ENCODE results near the gene GPR143. TPM values are rescaled to one million over a fixed set of nuclear protein-coding genes. Genes with fewer than 3 reads are reported as not detected.

GPR143 gene
- total and polyA plus RNA-seq, 12 donors: 0.06 to 0.58 (median 0.30) TPM; not detected in 9

DNA sequence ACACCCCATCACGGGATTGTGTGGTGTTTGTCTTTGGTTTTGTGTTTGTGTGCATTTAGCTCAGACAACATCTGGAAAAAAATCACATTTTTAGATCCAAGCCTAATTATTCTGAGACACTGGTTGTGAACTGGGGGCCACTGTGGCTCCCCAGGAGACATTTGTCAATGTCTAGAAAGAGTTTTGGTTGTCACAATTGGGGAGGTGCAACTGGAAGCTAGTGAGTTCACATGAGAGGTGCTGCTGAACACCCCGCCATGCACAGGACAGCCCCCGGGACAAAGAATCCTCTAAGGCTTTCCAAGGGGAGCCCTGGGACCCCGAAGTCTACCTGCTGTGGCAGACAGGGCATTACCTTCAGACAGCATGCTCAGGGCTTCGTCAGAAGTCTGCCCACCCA lies 26.5 kb downstream of the GPR143 start:
- Histone ChIP-seq H3K9me3 (no peaks in the 10 kb centered on the region), H3K27me3 (peaks cover 0 to 18% (median 0%) of the 10 kb centered on the region in 7 donors), H3K4me1 (no peaks in the 10 kb centered on the region), H3K27ac (no peak overlapping the region), H3K4me3 (no peak overlapping the region), H3K36me3 (no peaks in the 10 kb centered on the region)
- WGBS, 2 donors: 92 to 97% methylated on average over 5 of the region's 5 CpGs
- no peak for ATAC-seq
- TF ChIP-seq, protein P1, sequence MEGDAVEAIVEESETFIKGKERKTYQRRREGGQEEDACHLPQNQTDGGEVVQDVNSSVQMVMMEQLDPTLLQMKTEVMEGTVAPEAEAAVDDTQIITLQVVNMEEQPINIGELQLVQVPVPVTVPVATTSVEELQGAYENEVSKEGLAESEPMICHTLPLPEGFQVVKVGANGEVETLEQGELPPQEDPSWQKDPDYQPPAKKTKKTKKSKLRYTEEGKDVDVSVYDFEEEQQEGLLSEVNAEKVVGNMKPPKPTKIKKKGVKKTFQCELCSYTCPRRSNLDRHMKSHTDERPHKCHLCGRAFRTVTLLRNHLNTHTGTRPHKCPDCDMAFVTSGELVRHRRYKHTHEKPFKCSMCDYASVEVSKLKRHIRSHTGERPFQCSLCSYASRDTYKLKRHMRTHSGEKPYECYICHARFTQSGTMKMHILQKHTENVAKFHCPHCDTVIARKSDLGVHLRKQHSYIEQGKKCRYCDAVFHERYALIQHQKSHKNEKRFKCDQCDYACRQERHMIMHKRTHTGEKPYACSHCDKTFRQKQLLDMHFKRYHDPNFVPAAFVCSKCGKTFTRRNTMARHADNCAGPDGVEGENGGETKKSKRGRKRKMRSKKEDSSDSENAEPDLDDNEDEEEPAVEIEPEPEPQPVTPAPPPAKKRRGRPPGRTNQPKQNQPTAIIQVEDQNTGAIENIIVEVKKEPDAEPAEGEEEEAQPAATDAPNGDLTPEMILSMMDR (IDR thresholded peaks at IDR 0.05): no peak
- intact Hi-C loops (cut with DNase I): loop anchor here in 1 of 10 donors (5.0 kb wide), 1 partner anchor 1432 kb away; no protein-coding TSS in a partner anchor
- no peak for DNase-seq

DNA sequence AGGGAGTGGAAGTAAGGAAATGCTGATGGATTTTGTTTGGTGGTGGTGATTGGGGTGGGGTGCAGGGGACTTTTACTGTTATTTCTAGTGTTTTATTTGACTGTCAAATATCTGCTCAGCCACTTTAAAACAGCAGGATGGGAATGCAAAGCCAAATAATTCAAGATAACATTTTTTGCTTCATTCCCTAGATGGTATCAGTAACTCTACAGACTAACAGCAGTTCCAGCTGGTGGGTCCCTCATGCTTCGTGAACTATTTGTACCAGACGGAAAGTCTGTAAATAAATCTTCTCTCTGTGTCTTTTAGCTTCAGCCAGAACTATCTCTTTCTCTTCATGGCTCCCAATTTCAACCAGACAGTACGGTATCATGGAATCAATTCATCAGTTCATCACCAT lies 27.5 kb downstream of the GPR143 start:
- H3K36me3 ChIP-seq: no peaks in the 10 kb centered on the region
- no peaks in the 10 kb centered on the region for H3K4me1 ChIP-seq
- peaks cover 0 to 6% (median 0%) of the 10 kb centered on the region in 11 donors for H3K9me3 ChIP-seq
- H3K4me3 ChIP-seq: no peak overlapping the region
- intact Hi-C loops (cut with DNase I): loop anchor here in 1 of 10 donors (5.0 kb wide), 1 partner anchor 1431 kb away; no protein-coding TSS in a partner anchor
- TF ChIP-seq, protein P1 (IDR thresholded peaks at IDR 0.05): no peak
- no peak for DNase-seq
- WGBS, 2 donors: 34 to 50% methylated on average over 3 of the region's 3 CpGs
- H3K27ac ChIP-seq: no peak overlapping the region
- no peak for ATAC-seq
- peaks cover 0 to 18% (median 0%) of the 10 kb centered on the region in 7 donors for H3K27me3 ChIP-seq

DNA sequence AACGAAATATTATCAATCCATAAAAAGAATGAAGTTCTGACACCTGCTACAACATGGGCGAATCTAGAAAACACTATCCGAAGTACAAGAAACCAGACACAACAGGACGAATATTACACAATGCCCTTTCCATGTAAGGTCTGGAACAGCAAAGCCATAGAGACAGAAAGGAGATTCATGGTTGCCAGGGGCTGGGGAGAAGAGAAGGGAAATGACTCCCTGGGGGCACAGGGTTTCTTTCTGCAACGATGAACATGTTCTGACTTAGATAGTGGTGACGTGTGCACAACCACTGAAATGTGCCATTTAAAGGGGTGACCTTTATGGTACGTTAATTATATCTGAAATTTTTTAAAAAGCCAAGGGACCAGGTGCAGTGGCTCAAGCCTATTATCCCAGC lies 28.3 kb downstream of the GPR143 start:
- Histone ChIP-seq H3K4me3 (no peak overlapping the region), H3K27ac (no peak overlapping the region), H3K36me3 (no peaks in the 10 kb centered on the region), H3K27me3 (peaks cover 0 to 18% (median 0%) of the 10 kb centered on the region in 7 donors), H3K4me1 (no peaks in the 10 kb centered on the region), H3K9me3 (peaks cover 0 to 14% (median 0%) of the 10 kb centered on the region in 11 donors)
- intact Hi-C loops (cut with DNase I): loop anchor here in 1 of 10 donors (5.0 kb wide), 1 partner anchor 1430 kb away; no protein-coding TSS in a partner anchor
- TF ChIP-seq, protein P1 (IDR thresholded peaks at IDR 0.05): no peak
- no peak for ATAC-seq
- WGBS, 2 donors: 66 to 75% methylated on average over 7 of the region's 7 CpGs
- no peak for DNase-seq

GRCh38 chrX:9730752-9731151 lies 34.9 kb downstream of the GPR143 start:
- Histone ChIP-seq H3K27ac (no peak overlapping the region), H3K4me1 (no peaks in the 10 kb centered on the region), H3K4me3 (no peak overlapping the region), H3K9me3 (peaks cover 0 to 43% (median 0%) of the 10 kb centered on the region in 11 donors), H3K27me3 (peaks cover 0 to 3% (median 0%) of the 10 kb centered on the region in 7 donors), H3K36me3 (no peaks in the 10 kb centered on the region)
- ATAC-seq (no peak), DNase-seq (no peak)
- TF ChIP-seq, protein P1 (IDR thresholded peaks at IDR 0.05): no peak
- intact Hi-C loops (cut with DNase I): no loop called here
- WGBS, 2 donors: 79 to 83% methylated on average over 1 of the region's 1 CpG

Measured in heart right ventricle (tissue), 16 donors.